Stomach (tissue), 4 donors: Measurements from ENCODE around the gene ZNF469.

Source experiments
- CTCF ChIP-seq, 7 experiments: fragments of 450-650 bp in 4 of 7; fragments of 200-600 bp in 3 of 7; sonication (generic) in 3 of 7; IDR thresholded peaks; one replicate each; pipeline ENCODE4 v1.5.1; 2016 to 2019; ENCODE audit warnings: antibody characterized with exemption in 7 of 7, control low read depth in 2 of 7, mild to moderate bottlenecking in 1 of 7
- EP300 ChIP-seq: sonication (generic); formaldehyde crosslinking; IDR thresholded peaks from one replicate; pipeline ENCODE4 v1.6.1; 2017; ENCODE audit warnings: antibody characterized with exemption
- POLR2A ChIP-seq, 4 donors: fragments of 450-650 bp; IDR thresholded peaks; one replicate each; pipeline ENCODE4 v1.6.1; 2016; ENCODE audit warnings: antibody characterized with exemption in 4 of 4, control low read depth in 2 of 4, mild to moderate bottlenecking in 1 of 4, moderate library complexity in 1 of 4

- TF ChIP-seq CTCF (IDR thresholded peaks at IDR 0.05) (no peak), POLR2A (IDR thresholded peaks at IDR 0.05) (no peak), EP300 (no peak)
These were observed 6.9 kb downstream of the ZNF469 start for GRCh38 chr16:88389621-88390160.
